GM12891 (cell line): Measurements from ENCODE around the gene BRAF.
"Not testable (repeated sequence)": the region's sequence is repeated elsewhere in the genome, so short reads cannot be mapped to it uniquely, and the experiment has no call there.

Experiments
- DNase-seq: peaks from one replicate; pipeline ENCODE4 v3.0.0; 2011; ENCODE audit warnings: low spot score; ENCODE audit not compliant: insufficient read length
- FAIRE-seq: peaks from 2 replicates; lab custom pipeline; 2011; peaks lifted over from hg19 to GRCh38; lab: Jason Lieb, UNC
- PAX5 ChIP-seq: IDR thresholded peaks from 2 replicates; pipeline ENCODE4 v1.6.1; 2011; ENCODE audit warnings: low read length, moderate library complexity, mild to moderate bottlenecking; ENCODE audit not compliant: insufficient read depth, severe bottlenecking
- POLR2A ChIP-seq: IDR thresholded peaks from 2 replicates; pipeline ENCODE4 v1.6.1; 2011; ENCODE audit warnings: low read depth, low read length, control low read depth
- POLR2AphosphoS5 ChIP-seq: IDR thresholded peaks from 2 replicates; pipeline ENCODE4 v1.6.1; 2011; ENCODE audit warnings: low read depth, low read length, control low read depth
- POU2F2 ChIP-seq: IDR thresholded peaks from 2 replicates; pipeline ENCODE4 v1.6.1; 2011; ENCODE audit warnings: low read depth, mild to moderate bottlenecking, control low read depth, low read length, moderate library complexity
- SPI1 ChIP-seq: IDR thresholded peaks from 2 replicates; pipeline ENCODE4 v1.6.1; 2011; ENCODE audit warnings: low read depth, low read length, control low read depth
- TAF1 ChIP-seq: IDR thresholded peaks from 2 replicates; pipeline ENCODE4 v1.6.1; 2011; ENCODE audit warnings: low read depth, low read length, control low read depth

The BRAF gene

DNA sequence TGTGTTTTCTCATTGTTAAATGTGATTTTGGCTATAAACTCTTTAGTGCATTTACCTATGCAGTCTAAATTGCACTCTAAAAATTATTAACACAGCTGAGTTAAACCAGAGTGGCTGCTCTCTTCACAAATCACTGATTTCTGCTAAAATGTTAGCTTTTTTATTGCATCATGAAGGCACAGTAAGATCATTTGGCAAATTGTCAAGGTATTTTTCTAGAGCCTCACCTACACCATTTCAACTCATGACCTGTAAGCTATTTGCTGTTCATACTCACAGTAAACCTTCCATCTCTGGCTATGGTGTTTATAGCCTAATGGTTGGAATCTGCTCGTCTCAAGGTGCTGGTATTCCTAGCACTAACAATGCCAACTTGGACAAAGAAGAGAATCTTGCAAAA, 202.5 kb downstream of the BRAF start:
- no peak for TF ChIP-seq TAF1
- no peak for TF ChIP-seq POU2F2
- TF ChIP-seq POLR2A, result no peak
- TF ChIP-seq POLR2AphosphoS5, result no peak
- TF ChIP-seq SPI1, result no peak
- no peak for TF ChIP-seq PAX5
- FAIRE-seq (no peak), DNase-seq (no peak)

DNA sequence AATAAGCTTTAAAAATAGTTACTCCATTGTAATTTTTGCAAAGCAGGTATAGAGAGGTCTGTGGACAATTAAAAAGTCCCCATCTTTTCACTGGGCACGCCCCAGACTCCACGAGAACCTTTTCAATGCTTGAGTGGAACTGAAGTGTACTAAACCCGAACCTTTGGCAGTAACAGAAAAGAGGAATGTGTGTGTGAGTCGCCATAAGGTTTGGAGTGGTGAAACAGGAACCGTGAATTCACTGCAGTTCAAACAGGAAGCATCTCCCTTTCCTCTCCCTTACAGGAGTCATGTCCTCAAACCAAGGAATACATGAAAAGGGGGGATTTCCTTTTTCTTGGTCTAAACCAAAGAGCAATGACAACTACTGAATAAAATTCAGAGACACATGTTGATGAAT, 205.0 kb downstream of the BRAF start:
- TF ChIP-seq POLR2A (no peak), SPI1 (peak; percentile 55)
- no peak for FAIRE-seq

DNA sequence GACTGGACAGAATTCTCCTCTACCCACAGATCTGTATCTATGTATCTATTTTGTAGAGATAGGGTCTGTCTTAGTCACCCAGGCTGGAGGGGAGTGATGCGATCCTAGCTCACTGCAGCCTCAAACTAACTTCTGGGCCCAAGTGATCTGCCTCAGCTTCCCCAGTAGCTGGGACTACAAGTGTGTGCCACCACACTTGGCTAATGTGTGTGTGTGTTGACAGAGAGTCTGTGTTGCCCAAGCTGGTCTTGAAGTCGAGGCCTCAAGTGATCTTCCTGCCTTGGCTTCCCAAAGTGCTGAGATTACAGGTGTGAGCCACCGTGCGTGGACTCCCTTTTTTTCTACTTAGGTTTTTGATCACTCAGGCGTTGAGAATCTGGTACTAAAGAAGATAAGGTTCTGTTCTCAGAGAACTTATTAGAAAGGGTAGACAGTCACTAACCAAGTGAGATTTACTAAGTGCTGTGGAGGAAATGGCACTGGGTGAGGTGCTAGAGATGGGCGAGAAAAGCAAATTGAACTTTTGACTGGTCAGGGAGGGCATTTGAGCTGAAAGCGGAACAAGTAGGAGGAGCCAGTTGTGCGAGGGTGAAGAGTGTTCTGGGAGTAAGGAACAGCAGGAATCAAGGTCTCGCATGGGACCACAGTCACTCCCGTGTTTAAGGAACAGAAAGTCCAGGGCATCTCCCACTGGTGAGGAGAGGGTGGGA, 210.2 kb downstream of the BRAF start:
- no peak for FAIRE-seq
- TF ChIP-seq POLR2A, result no peak
- TF ChIP-seq TAF1, result no peak
- no peak for TF ChIP-seq SPI1
- TF ChIP-seq POU2F2, result no peak
- TF ChIP-seq PAX5, result no peak
- TF ChIP-seq POLR2AphosphoS5, result no peak

More for the DNA sequence above, 205.0 kb downstream of the BRAF start:
- no peak for DNase-seq

DNA sequence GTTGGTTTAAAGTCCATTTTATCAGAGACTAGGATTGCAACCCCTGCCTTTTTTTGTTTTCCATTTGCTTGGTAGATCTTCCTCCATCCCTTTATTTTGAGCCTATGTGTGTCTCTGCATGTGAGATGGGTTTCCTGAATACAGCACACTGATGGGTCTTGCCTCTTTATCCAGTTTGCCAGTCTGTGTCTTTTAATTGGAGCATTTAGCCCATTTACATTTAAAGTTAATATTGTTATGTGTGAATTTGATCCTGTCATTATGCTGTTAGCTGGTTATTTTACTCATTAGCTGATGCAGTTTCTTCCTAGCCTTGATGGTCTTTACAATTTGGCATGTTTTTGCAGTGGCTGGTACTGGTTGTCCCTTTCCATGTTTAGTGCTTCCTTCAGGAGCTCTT, 212.3 kb downstream of the BRAF start:
- not testable (repeated sequence) for FAIRE-seq, DNase-seq

More for the DNA sequence above, 210.2 kb downstream of the BRAF start:
- no peak for DNase-seq

DNA sequence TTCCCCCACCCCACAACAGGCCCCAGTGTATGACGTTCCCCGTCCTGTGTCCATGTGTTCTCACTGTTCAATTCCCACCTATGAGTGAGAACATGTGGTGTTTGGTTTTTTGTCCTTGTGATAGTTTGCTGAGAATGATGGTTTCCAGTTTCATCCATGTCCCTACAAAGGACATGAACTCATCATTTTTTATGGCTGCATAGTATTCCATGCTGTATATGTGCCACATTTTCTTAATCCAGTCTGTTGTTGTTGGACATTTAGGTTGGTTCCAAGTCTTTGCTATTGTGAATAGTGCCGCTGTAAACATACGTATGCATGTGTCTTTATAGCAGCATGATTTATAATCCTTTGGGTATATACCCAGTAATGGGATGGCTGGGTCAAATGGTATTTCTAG, 216.0 kb downstream of the BRAF start:
- not testable (repeated sequence) for DNase-seq, FAIRE-seq

DNA sequence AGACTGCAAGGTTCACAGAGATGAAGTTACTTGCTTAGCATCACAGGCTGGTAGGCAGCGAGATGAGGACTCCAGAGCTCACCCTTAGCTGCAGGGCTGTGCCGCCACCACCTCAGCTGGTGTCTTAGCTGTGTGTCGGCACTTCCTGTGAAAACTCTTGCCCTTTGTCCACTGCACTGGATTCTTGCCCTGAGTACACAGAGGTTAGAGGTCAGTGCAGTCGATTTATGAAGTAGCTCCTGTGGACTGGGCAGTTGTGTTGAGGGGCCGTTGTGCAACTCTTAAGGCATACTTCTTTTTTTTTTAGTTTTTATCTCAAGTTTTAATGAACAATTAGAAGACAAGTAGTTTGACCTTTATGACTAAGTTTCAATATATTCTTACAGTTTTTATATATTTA, 217.6 kb downstream of the BRAF start:
- no peak for DNase-seq
- no peak for TF ChIP-seq POLR2AphosphoS5
- no peak for TF ChIP-seq POU2F2
- TF ChIP-seq POLR2A, result no peak
- TF ChIP-seq PAX5, result no peak
- TF ChIP-seq TAF1, result no peak
- no peak for TF ChIP-seq SPI1
- FAIRE-seq, result no peak

DNA sequence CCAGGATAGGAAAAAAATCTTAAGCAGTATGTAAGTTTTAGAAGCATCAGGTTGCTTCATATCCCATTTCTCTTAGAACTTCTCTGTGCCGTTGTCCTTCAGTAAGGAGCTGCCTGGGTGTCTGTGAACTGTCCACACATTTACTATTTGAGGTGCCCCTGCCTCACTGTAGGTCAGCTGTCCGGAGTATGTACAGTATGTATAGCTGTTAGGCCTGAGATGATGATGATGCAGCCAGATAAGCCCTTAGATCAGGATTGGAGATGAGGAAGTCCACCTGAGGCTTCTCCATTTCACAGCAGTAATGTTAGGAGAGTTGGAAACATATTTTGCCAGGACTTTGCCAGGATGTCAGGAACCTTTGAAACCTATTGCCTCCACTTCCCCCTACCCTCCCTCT, 220.5 kb downstream of the BRAF start:
- TF ChIP-seq POLR2AphosphoS5 (no peak), POLR2A (no peak), SPI1 (no peak), POU2F2 (no peak), TAF1 (no peak), PAX5 (no peak)
- DNase-seq (no peak), FAIRE-seq (no peak)

DNA sequence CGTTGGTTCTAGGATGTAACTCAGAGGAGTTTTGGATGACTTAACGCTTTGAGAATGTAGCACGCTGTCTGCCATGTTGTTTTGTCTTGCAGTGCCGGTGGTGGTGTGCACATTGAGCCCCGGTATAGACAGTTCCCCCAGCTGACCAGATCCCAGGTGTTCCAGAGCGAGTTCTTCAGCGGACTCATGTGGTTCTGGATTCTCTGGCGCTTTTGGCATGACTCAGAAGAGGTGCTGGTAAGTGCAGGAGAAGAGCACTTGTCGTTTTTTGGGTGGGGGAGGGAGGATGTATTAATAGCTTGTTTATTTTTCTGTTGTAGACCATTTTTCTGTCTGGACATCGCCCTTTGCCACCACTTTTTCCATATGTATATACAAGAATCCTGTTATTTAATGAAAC, 222.0 kb downstream of the BRAF start:
- no peak for FAIRE-seq
- TF ChIP-seq SPI1 (no peak), PAX5 (no peak), POLR2AphosphoS5 (no peak), POU2F2 (no peak), TAF1 (no peak), POLR2A (no peak)
- DNase-seq, result no peak

DNA sequence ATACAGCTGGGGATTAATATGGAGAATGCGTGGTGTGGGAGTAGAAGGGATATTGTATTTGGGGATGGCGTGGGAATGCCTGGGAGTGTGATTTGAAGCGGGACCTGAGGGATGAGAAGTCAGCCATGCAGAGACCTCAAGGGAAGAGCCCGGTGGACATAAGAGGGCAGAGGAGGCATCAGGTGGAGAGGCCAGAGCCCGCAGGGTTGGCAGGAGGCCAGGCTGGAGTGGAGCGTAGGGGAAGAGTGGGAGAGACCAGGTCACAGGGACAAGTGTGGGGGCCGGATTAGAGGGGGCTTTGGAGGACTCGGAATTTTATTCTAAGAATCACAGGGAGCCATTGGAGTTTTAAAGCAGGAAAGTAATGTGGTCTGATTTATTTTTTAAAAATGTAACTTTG, 226.3 kb downstream of the BRAF start:
- TF ChIP-seq TAF1, result no peak
- no peak for TF ChIP-seq POLR2AphosphoS5
- TF ChIP-seq POU2F2, result no peak
- no peak for TF ChIP-seq SPI1
- no peak for TF ChIP-seq PAX5
- TF ChIP-seq POLR2A, result no peak
- no peak for FAIRE-seq
- no peak for DNase-seq

DNA sequence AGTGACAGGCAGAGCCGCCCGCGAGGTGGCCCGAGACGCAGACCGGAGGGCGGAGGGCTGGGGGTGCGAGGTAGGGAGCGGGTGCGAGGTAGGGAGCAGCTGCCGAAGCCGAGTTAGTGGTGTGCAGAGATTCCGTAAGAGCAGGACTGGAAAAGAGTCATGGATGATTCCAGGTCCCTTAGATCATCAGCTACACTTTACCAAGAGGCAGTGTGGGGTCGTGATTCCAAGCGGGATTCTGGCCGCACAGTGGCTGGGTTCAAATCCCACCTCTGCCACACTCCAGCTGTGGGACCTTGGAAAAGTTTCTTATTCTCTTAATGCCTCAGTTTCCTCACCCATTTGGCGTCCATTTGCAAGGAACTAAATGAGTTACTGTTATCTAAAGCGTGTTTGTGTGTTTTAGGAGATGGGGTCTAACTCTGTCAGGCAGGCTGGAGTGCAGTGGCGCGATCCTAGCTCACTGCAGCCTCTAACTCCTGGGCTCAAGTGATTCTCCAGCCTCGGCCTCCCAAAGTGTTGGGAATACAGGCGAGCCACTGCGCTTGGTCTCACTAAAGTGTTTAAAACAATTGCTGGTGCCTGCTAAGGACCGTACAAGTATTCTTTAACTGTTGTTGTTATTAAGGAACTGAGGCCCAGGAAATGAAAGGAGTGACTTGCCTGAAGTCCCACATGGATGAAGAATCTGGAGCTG, 227.1 kb downstream of the BRAF start:
- FAIRE-seq (peak; percentile 23), DNase-seq (no peak)
- no peak for TF ChIP-seq POLR2A
